GM12878 (cell line): ENCODE measurements around the gene PCDH7. TPM values are rescaled to one million over a fixed set of nuclear protein-coding genes. Genes with fewer than 3 reads are reported as not detected.

ENCODE experiments used
- ATAC-seq: fragments of 200-7000 bp; cut with Tn5 transposase; 3 replicates; pipeline ENCODE4 v1.9.1; 2020; ENCODE audit warnings: mild to moderate bottlenecking, moderate library complexity
- BruUV-seq: library from RNA; stranded (reverse); fragments of 400-500 nt; replicated peaks from 2 replicates; lab custom pipeline; 2021; lab: Mats Ljungman, UMichigan
- CTCF ChIA-PET: fragments of 300-600 bp; sonication (Branson Sonifier 250); formaldehyde crosslinking; extraction: SDS; loops from one replicate; lab custom pipeline; 2021; ENCODE audit warnings: inconsistent platforms; lab: Yijun Ruan, JAX
- POLR2A ChIA-PET: fragments of 350-600 bp; formaldehyde crosslinking; extraction: SDS; loops from one replicate; lab custom pipeline; 2021; ENCODE audit warnings: inconsistent platforms; lab: Charles Lee
- RAD21 ChIA-PET: fragments of 300-600 bp; sonication (Branson Sonifier 250); formaldehyde crosslinking; loops from one replicate; lab custom pipeline; 2023; ENCODE audit warnings: antibody characterized with exemption; ENCODE audit not compliant: unreplicated experiment; lab: Charles Lee
- SMC1A ChIA-PET: fragments of 300-600 bp; sonication (Branson Sonifier 250); formaldehyde crosslinking; loops from one replicate; lab custom pipeline; 2023; ENCODE audit not compliant: unreplicated experiment, uncharacterized antibody; lab: Charles Lee
- DNase-seq: peaks from one replicate; pipeline ENCODE4 v3.0.0-alpha.2; 2011; ENCODE audit warnings: low read depth, low spot score
- FAIRE-seq: peaks from 3 replicates; lab custom pipeline; 2011; peaks lifted over from hg19 to GRCh38; lab: Jason Lieb, UNC
- H2AFZ ChIP-seq: 2 replicates; pipeline ENCODE4 v1.6.0; 2011; ENCODE audit warnings: low read depth, low read length, control low read depth; ENCODE audit not compliant: control insufficient read depth
- H3K27ac ChIP-seq: 2 replicates; pipeline ENCODE4 v1.5.1; 2011; ENCODE audit warnings: control low read depth; ENCODE audit not compliant: control insufficient read depth, insufficient read depth
- H3K27me3 ChIP-seq, 2 experiments: replicated peaks in 1 of 2; 2 replicates each; pipeline versions ENCODE4 v1.6.0 to v1.6.1; 2011; ENCODE audit warnings: low read length in 1 of 2; ENCODE audit not compliant: control insufficient read depth in 2 of 2, insufficient read depth in 2 of 2
- H3K36me3 ChIP-seq, 2 experiments: 2 replicates each; pipeline ENCODE4 v1.5.1; 2011; ENCODE audit warnings: low read length in 1 of 2; ENCODE audit not compliant: control insufficient read depth in 2 of 2, insufficient read depth in 2 of 2
- H3K4me1 ChIP-seq: 2 replicates; pipeline ENCODE4 v1.6.1; 2011; ENCODE audit warnings: mild to moderate bottlenecking, low read length, moderate library complexity, mixed read lengths; ENCODE audit not compliant: control insufficient read depth, insufficient read depth
- H3K4me2 ChIP-seq: 2 replicates; pipeline ENCODE4 v1.6.0; 2011; ENCODE audit warnings: control low read depth; ENCODE audit not compliant: control insufficient read depth, insufficient read depth
- H3K4me3 ChIP-seq: fragments of 200-600 bp; sonication (generic); 2 replicates; pipeline ENCODE4 v1.5.1; 2016
- H3K79me2 ChIP-seq: 2 replicates; pipeline ENCODE4 v1.6.0; 2011; ENCODE audit warnings: low read length; ENCODE audit not compliant: control insufficient read depth, insufficient read depth
- H3K9ac ChIP-seq: 2 replicates; pipeline ENCODE4 v1.8.0; 2011; ENCODE audit warnings: low read length, control low read depth, mixed read lengths; ENCODE audit not compliant: control insufficient read depth, insufficient read depth
- H3K9me3 ChIP-seq: replicated peaks from 3 replicates; pipeline ENCODE4 v1.5.1; 2011; ENCODE audit warnings: mild to moderate bottlenecking, low read length; ENCODE audit not compliant: control insufficient read depth, insufficient read depth
- H4K20me1 ChIP-seq: 2 replicates; pipeline ENCODE4 v1.6.0; 2011; ENCODE audit not compliant: control insufficient read depth, insufficient read depth
- ASH2L ChIP-seq: fragments of 300-600, 200-600 bp; sonication (generic); IDR thresholded peaks from 2 replicates; pipeline ENCODE4 v1.6.1; 2017; ENCODE audit warnings: low read depth, mild to moderate bottlenecking, borderline replicate concordance
- BCL11A ChIP-seq: IDR thresholded peaks from 2 replicates; pipeline ENCODE4 v1.6.1; 2011; ENCODE audit warnings: low read depth, low read length
- FOXM1 ChIP-seq: IDR thresholded peaks from 2 replicates; pipeline ENCODE4 v1.6.1; 2012; ENCODE audit warnings: low read depth, mild to moderate bottlenecking, inconsistent platforms, low read length, moderate library complexity
- IKZF2 ChIP-seq, 2 experiments: fragments of 450-650 bp; IDR thresholded peaks; 2 replicates each; pipeline ENCODE4 v1.6.1; 2017; ENCODE audit warnings: mild to moderate bottlenecking in 2 of 2, moderate library complexity in 2 of 2
- JUNB ChIP-seq: IDR thresholded peaks from 2 replicates; pipeline ENCODE4 v1.6.1; 2016; ENCODE audit warnings: antibody characterized with exemption, mild to moderate bottlenecking
- MYC ChIP-seq: IDR thresholded peaks from 2 replicates; pipeline ENCODE4 v1.6.1; 2011; ENCODE audit warnings: mild to moderate bottlenecking, low read length, moderate library complexity, inconsistent platforms; ENCODE audit not compliant: insufficient read depth, insufficient replicate concordance, insufficient read length, severe bottlenecking
- NFYB ChIP-seq: IDR thresholded peaks from 2 replicates; pipeline ENCODE4 v1.6.1; 2011; ENCODE audit warnings: low read depth, mild to moderate bottlenecking, low read length, improper control_type of control experiment, moderate library complexity; ENCODE audit not compliant: insufficient read depth
- NR2C2 ChIP-seq: IDR thresholded peaks from 2 replicates; pipeline ENCODE4 v1.6.1; 2011; ENCODE audit warnings: borderline replicate concordance, low read depth; ENCODE audit not compliant: control insufficient read depth, insufficient read length
- NR2F1 ChIP-seq: fragments of 450-650 bp; conservative IDR thresholded peaks from 2 replicates; pipeline ENCODE4 v1.6.1; 2017; ENCODE audit warnings: mild to moderate bottlenecking
- PAX5 ChIP-seq: IDR thresholded peaks from 2 replicates; pipeline ENCODE4 v1.6.1; 2011; ENCODE audit warnings: low read depth, low read length, borderline replicate concordance
- POLR2AphosphoS5 ChIP-seq: IDR thresholded peaks from 2 replicates; pipeline ENCODE4 v1.6.1; 2011; ENCODE audit warnings: mild to moderate bottlenecking, low read length, inconsistent platforms
- RELA ChIP-seq: fragments of 450-650 bp; IDR thresholded peaks from 2 replicates; pipeline ENCODE4 v1.8.0; 2014; ENCODE audit warnings: borderline replicate concordance; ENCODE audit not compliant: partially characterized antibody
- YBX1 ChIP-seq: fragments of 450-650 bp; IDR thresholded peaks from 2 replicates; pipeline ENCODE4 v1.6.1; 2016; ENCODE audit warnings: antibody characterized with exemption
- YY1 ChIP-seq: IDR thresholded peaks from 2 replicates; pipeline ENCODE4 v1.6.1; 2011; ENCODE audit warnings: low read depth, mild to moderate bottlenecking, low read length
- WGBS: methylation state at CpG from one replicate; pipeline ENCODE4 v1.1.6; 2016; ENCODE audit warnings: low lambda C conversion rate; ENCODE audit not compliant: insufficient replicate concordance, insufficient coverage; ENCODE audit errors: missing lambda C conversion rate; 5-methylcytosine and 5-hydroxymethylcytosine counted together
- in situ Hi-C: fragments of 300-500 bp; cut with MboI; formaldehyde crosslinking; loops from 9 replicates; pipeline ENCODE4 v1.14.3; 2018; ENCODE audit warnings: mixed read lengths
- intact Hi-C: fragments of 100-400 bp; cut with micrococcal nuclease; formaldehyde crosslinking; loops from one replicate; pipeline ENCODE4 v1.14.2; 2022; ENCODE audit not compliant: unreplicated experiment
- polyA plus RNA-seq, 11 experiments: library from polyadenylated mRNA; depleted of rRNA in 4 of 11; unstranded in 6 of 11; stranded (reverse) in 5 of 11; fragments of >200 nt; fragmentation: Nextera tagmentation in 4 of 11; fragmentation: Illumina TruSeq in 1 of 11; extraction: Ambion mirVana in 4 of 11; extraction: Trizol in 1 of 11; gene quantifications; 1 replicate in 1 of 11; 2 replicates in 10 of 11; pipeline versions ENCODE4 v1.2.1 to v1.2.3, GENCODE V29; 2011 to 2016; ENCODE audit warnings: inconsistent platforms in 2 of 11, missing spikeins in 2 of 11, low read depth in 1 of 11
- total RNA-seq, 4 experiments: library from RNA; depleted of rRNA in 3 of 4; stranded (reverse); fragments of >200 nt in 3 of 4; fragmentation: Illumina TruSeq in 1 of 4; extraction: Trizol in 1 of 4; gene quantifications; 2 replicates each; pipeline versions ENCODE4 v1.2.1 to v1.2.3, GENCODE V29; 2013 to 2021
- TF ChIP-seq, protein P1 (sequence below): fragments of 150-350 bp; IDR thresholded peaks from 2 replicates; pipeline ENCODE4 v1.6.1; 2014; ENCODE audit warnings: mild to moderate bottlenecking, low read depth, low read length
- TF ChIP-seq, protein P2 (sequence below): IDR thresholded peaks from 2 replicates; pipeline ENCODE4 v1.6.1; 2012; ENCODE audit warnings: low read depth, low read length, improper control_type of control experiment

Gene PCDH7
- total and polyA plus RNA-seq, 10 of the 15 experiments (the other 5 are each of a cell fraction or from before 2014, with no cell fraction given): 0.02 to 0.06 (median 0.03) TPM; not detected in 7

DNA sequence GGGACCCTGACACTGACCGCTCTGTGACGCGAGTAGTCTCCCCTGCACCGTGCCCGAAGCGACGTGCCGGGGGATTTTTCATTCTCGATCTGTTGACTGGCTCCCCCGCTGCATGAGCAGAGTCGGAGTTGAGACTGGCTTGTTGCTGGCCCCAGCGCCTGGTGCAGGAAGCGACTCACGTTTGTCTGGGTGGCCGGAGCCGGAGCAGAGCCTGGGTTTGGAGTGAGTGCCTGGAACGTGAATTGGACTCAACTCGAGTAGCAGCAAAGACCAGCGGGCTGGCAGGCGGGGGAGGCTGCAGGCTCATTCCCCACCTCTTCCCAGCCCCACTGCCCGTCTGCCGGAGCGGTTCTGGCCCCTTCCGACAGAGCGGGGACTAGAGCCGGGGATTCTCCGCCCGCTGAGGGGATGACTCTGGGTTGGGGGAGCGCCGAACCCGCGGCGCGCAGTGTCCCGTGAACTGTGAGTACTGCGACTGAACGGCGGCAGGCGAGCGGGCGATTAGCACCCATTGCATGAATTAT lies 554 bp downstream of the PCDH7 start (continued):
- TF ChIP-seq, protein P1, sequence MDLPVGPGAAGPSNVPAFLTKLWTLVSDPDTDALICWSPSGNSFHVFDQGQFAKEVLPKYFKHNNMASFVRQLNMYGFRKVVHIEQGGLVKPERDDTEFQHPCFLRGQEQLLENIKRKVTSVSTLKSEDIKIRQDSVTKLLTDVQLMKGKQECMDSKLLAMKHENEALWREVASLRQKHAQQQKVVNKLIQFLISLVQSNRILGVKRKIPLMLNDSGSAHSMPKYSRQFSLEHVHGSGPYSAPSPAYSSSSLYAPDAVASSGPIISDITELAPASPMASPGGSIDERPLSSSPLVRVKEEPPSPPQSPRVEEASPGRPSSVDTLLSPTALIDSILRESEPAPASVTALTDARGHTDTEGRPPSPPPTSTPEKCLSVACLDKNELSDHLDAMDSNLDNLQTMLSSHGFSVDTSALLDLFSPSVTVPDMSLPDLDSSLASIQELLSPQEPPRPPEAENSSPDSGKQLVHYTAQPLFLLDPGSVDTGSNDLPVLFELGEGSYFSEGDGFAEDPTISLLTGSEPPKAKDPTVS: no peak
- TF ChIP-seq YY1: no peak

DNA sequence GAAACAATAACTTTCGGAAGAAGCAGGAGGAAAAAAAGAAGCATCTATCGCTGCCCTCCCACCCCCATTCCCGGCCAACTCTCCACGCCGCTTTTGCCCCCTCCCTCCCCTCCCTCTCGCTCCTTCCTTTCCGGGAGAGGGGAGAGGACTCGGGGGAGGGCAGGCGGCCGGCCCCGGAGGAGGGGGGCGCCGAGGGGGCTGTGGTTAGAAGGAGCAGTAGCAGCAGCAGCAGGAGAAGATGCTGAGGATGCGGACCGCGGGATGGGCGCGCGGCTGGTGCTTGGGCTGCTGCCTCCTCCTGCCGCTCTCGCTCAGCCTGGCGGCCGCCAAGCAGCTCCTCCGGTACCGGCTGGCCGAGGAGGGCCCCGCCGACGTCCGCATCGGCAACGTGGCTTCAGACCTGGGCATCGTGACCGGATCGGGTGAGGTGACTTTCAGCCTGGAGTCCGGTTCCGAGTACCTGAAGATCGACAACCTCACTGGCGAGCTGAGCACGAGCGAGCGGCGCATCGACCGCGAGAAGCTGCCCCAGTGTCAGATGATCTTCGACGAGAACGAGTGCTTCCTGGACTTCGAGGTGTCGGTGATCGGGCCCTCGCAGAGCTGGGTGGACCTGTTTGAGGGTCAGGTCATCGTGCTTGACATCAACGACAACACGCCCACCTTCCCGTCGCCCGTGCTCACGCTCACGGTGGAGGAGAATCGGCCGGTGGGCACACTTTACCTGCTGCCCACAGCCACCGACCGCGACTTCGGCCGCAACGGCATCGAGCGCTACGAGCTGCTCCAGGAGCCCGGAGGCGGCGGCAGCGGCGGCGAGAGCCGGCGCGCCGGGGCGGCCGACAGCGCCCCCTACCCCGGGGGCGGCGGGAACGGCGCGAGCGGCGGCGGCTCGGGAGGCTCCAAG lies 1.3 kb downstream of the PCDH7 start:
- Histone ChIP-seq H4K20me1 (no peaks in the 10 kb centered on the region), H3K27ac (no peak overlapping the region), H3K9ac (no peak overlapping the region), H3K27me3 (peaks cover 15 to 17% of the 10 kb centered on the region in 2 experiments), H2AFZ (no peak overlapping the region), H3K4me1 (no peaks in the 10 kb centered on the region), H3K79me2 (no peaks in the 10 kb centered on the region), H3K4me3 (no peak overlapping the region), H3K4me2 (no peak overlapping the region), H3K9me3 (peaks cover 2% of the 10 kb centered on the region; the same call in 1 of the 3 replicates), H3K36me3 (no peaks in the 10 kb centered on the region)
- ATAC-seq: no peak
- intact Hi-C loops (no loop called here), in situ Hi-C loops (loop anchor here (25.0 kb wide), 1 partner anchor 941 kb away; no protein-coding TSS in a partner anchor)
- FAIRE-seq: no peak
- no TSS peak for BruUV-seq
- CTCF ChIA-PET: no interaction called here
- TF ChIP-seq JUNB (no peak), FOXM1 (no peak), MYC (no peak), POLR2AphosphoS5 (no peak), NFYB (no peak), ASH2L (no peak), IKZF2 (IDR thresholded peaks at IDR 0.05) (no peak), BCL11A (no peak), PAX5 (no peak), YBX1 (no peak), NR2C2 (no peak), RELA (no peak), NR2F1 (no peak)
- TF ChIP-seq, protein P2, sequence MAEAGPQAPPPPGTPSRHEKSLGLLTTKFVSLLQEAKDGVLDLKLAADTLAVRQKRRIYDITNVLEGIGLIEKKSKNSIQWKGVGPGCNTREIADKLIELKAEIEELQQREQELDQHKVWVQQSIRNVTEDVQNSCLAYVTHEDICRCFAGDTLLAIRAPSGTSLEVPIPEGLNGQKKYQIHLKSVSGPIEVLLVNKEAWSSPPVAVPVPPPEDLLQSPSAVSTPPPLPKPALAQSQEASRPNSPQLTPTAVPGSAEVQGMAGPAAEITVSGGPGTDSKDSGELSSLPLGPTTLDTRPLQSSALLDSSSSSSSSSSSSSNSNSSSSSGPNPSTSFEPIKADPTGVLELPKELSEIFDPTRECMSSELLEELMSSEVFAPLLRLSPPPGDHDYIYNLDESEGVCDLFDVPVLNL: no peak
- POLR2A ChIA-PET: no interaction called here
- RAD21 ChIA-PET: no interaction called here
- SMC1A ChIA-PET: no interaction called here
- 74% methylated on average over 30 of the region's 95 CpGs for WGBS
- no peak for DNase-seq
